ENCODE measurements around the gene DNAJC16. TPM values are rescaled to one million over a fixed set of nuclear protein-coding genes. Genes with fewer than 3 reads are reported as not detected.

DNAJC16 gene
- total RNA-seq, 4 donors from 2014 or later = 10.2 to 18.7 (median 13.8) TPM

DNA sequence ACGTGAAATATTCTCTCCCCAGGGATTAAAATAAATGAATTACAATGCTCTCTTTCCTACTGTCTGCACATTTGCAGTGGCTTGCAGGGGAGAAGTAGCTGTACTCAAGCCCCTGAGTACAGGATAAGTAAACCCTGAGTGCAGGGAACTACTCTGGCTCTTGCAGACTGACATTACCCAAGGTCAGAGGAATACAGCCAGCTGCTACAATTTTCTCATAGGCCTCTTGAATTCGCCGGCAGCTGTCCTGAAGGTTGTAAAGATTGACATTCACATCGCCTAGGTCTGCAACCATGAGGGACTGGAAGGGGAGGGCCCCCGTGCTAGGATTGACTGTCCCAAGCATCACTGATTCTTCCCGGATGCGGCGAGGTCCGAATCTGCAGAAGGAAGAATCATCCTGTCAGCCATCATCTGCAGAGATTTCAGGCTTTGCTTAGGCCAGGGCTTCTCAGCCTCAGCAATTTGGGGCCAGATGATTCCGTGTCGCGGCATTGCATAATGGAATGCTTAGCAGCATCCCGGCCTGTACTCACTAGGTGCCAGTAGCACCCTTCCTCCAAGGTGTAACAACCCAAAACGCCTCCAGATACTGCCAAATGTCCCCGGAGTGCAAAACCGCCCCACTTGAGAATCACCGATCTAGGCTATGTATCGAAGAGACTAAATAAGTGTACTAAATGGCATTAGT is 56.5 kb downstream of the DNAJC16 start:
- no peak for ATAC-seq
- TF ChIP-seq EP300 (IDR thresholded peaks at IDR 0.05) = no peak
- TF ChIP-seq, protein P1, sequence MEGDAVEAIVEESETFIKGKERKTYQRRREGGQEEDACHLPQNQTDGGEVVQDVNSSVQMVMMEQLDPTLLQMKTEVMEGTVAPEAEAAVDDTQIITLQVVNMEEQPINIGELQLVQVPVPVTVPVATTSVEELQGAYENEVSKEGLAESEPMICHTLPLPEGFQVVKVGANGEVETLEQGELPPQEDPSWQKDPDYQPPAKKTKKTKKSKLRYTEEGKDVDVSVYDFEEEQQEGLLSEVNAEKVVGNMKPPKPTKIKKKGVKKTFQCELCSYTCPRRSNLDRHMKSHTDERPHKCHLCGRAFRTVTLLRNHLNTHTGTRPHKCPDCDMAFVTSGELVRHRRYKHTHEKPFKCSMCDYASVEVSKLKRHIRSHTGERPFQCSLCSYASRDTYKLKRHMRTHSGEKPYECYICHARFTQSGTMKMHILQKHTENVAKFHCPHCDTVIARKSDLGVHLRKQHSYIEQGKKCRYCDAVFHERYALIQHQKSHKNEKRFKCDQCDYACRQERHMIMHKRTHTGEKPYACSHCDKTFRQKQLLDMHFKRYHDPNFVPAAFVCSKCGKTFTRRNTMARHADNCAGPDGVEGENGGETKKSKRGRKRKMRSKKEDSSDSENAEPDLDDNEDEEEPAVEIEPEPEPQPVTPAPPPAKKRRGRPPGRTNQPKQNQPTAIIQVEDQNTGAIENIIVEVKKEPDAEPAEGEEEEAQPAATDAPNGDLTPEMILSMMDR (IDR thresholded peaks at IDR 0.05) = no peak
- peaks cover 0 to 12% (median 7%) of the 10 kb centered on the region in 3 donors for H3K4me1 ChIP-seq
- no peaks in the 10 kb centered on the region for H3K36me3 ChIP-seq
- no peaks in the 10 kb centered on the region for H3K9me3 ChIP-seq
- H3K4me3 ChIP-seq = no peak overlapping the region
- 94 to 95% methylated on average over 6 to 15 of the region's 18 CpGs for WGBS, 2 donors (ENCODE audit: low coverage in 1 of 2)
- H3K27me3 ChIP-seq = peaks cover 29% of the 10 kb centered on the region
- H3K27ac ChIP-seq = no peak overlapping the region

DNA sequence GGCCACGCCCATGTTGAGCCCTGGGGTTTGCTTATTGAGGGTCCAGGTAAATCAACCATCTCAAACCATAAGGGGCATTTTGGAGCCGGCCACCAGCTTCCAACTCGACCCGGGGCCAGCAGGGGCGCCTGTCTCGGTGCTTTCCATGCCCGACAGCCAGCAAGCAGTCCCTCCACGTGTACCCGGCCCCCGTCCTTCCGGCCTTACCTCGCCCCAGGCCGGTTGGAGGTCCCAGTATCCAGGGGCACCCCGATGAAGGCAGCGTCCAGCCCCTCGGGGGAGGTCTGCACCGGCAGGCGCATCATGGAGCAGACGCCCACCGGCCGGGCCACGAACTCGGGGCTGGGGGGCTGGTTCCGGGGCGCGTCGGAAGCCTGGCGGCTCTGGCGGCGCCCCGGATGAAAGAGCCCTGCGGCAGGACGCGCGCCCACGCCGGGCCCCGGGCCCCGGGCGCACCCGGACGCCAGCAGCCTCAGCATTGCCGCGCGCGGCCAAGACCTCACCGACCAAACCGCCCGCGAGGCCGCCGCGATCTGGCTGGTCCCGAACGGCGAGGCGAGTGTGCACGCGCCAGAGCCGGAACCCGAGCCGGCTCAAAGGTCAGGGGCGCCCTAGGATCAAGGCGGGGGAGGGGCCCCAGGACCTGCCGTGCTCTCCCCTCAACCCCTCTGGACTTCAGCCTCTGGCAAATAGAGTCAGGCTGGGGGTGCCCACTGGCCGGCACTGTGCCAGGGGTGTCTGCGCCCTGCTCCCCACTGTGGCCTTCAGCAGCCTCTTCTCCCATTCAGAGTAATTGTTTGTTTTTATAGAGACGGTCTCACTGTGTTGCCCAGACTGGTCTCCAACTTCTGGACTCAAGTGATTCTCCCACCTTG is 58.1 kb downstream of the DNAJC16 start, which contains the start of gene AGMAT:
Gene AGMAT (minus strand): TSS at position 563 of the 875 bp plus-strand sequence. CDS start 84 bp downstream, at position 479.
- Histone ChIP-seq H3K27ac (peak within 1 kb of the TSS in 1 of 4 donors; percentile 16), H3K36me3 (no peaks in the 10 kb centered on the region), H3K4me3 (peak within 1 kb of the TSS; percentile 36 to 54), H3K9me3 (no peaks in the 10 kb centered on the region), H3K4me1 (peaks cover 0 to 12% (median 7%) of the 10 kb centered on the region in 3 donors), H3K27me3 (peaks cover 29% of the 10 kb centered on the region)
- no peak for ATAC-seq
- TF ChIP-seq, protein P1 (IDR thresholded peaks at IDR 0.05) = peak in 1 of 4 experiments; percentile 18
- TF ChIP-seq POLR2A (IDR thresholded peaks at IDR 0.05) = no peak
- 20% methylated on average over 1 of the region's 68 CpGs; no CpG with 5 or more reads in 1 of the 2 donors for WGBS, 2 donors (ENCODE audit: low coverage in 1 of 2)

DNA sequence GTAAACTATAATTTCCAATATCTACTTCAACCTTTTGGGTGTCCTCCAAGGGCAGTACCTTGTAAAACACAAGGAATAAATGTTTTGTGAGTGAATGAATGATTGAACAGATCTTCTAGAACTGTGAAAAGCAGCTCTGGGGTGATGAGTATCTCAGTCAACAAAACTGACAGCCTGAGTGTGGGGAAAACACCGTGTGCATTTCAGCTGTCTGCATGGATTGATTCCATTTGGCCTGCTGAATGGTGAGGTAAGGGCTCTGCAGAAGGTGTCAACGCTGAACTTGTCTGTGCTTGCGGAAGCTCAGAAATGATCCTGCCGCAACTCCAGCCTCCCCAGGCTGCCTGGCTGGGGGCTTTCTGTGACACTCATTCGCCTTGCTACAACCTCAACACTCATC is 65.6 kb downstream of the DNAJC16 start:
- Histone ChIP-seq H3K27ac (no peak overlapping the region), H3K4me3 (no peak overlapping the region), H3K36me3 (no peaks in the 10 kb centered on the region), H3K4me1 (no peaks in the 10 kb centered on the region), H3K9me3 (no peaks in the 10 kb centered on the region), H3K27me3 (peaks cover 4% of the 10 kb centered on the region)
- 0 to 59% methylated on average over 1 to 3 of the region's 5 CpGs for WGBS, 2 donors (ENCODE audit: low coverage in 1 of 2)
- no peak for ATAC-seq
- TF ChIP-seq POLR2A (IDR thresholded peaks at IDR 0.05) = no peak
- TF ChIP-seq, protein P1 (IDR thresholded peaks at IDR 0.05) = no peak

DNA sequence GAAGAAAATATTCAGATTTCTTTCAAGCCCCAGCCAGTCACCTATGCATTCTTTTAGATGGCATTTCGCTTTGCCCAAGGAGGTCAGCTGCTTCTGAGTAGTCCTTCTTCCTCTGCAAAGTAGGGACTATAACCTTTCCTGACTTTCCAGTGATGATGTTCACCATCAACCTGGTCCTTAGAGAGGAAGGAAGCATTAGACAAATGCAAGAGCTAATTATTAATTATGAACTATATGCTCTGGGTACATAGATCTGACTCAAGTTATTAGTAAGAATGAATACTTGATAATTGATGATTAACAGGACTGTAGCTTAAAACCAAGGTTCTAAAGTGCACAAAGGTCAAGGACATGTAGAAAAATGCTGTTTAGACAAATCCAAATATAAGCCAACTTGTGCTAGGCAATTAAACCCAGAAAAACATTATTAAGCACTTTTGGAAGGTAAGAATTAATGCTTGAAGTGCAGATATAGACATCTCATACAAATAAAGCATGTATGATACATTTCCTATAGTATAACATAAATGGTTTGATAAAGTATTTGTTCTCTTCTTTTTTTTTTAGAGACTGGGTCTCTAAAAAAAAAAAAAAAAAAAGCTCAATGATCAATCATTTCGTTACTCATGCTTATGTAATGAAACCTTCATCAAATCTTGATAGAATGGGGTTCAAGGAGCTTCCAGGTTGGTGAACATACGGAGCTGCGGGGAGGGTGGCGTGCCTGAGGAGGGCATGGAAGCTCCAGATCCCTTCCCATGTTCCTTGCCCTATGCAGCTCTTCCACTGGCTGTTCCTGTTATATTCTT is 69.4 kb downstream of the DNAJC16 start:
- WGBS, 2 donors (ENCODE audit: low coverage in 1 of 2) = 75 to 81% methylated on average over 4 to 5 of the region's 5 CpGs
- Histone ChIP-seq H3K27ac (no peak overlapping the region), H3K27me3 (no peaks in the 10 kb centered on the region), H3K4me3 (no peak overlapping the region), H3K4me1 (no peaks in the 10 kb centered on the region), H3K36me3 (no peaks in the 10 kb centered on the region), H3K9me3 (no peaks in the 10 kb centered on the region)
- no peak for ATAC-seq
- TF ChIP-seq, protein P1 (IDR thresholded peaks at IDR 0.05) = no peak
- TF ChIP-seq POLR2AphosphoS5 (IDR thresholded peaks at IDR 0.05) (no peak), POLR2A (IDR thresholded peaks at IDR 0.05) (no peak), EP300 (IDR thresholded peaks at IDR 0.05) (no peak)
